A673 (cell line): Measurements from ENCODE around the gene TRMT2B. TPM values are rescaled to one million over a fixed set of nuclear protein-coding genes. Genes with fewer than 3 reads are reported as not detected.
"Not testable (repeated sequence)": the region's sequence is repeated elsewhere in the genome, so short reads cannot be mapped to it uniquely, and the experiment has no call there.

Source experiments
- BruUV-seq: library from RNA; stranded (reverse); fragments of 400-500 nt; replicated peaks from 2 replicates; lab custom pipeline; 2021; lab: Mats Ljungman, UMichigan
- CTCF ChIA-PET: fragments of 300-600 bp; sonication (Branson Sonifier 250); formaldehyde crosslinking; loops from one replicate; lab custom pipeline; 2022; ENCODE audit warnings: antibody characterized with exemption; lab: Charles Lee
- POLR2A ChIA-PET: fragments of 300-600 bp; sonication (Branson Sonifier 250); formaldehyde crosslinking; loops from one replicate; lab custom pipeline; 2022; ENCODE audit warnings: antibody characterized with exemption; ENCODE audit not compliant: low non-redundant PET; lab: Charles Lee
- DNase-seq: peaks from one replicate; pipeline ENCODE4 v3.0.0-alpha.2; 2015; ENCODE audit warnings: low spot score
- H3K27ac ChIP-seq: fragments of 200-600 bp; sonication (generic); 2 replicates; pipeline ENCODE4 v1.5.1; 2016; ENCODE audit warnings: mixed run types, low read depth, mild to moderate bottlenecking, mixed read lengths, antibody characterized with exemption, low read length; ENCODE audit not compliant: poor library complexity, severe bottlenecking
- H3K27me3 ChIP-seq: fragments of 200-600 bp; sonication (generic); replicated peaks from 2 replicates; pipeline ENCODE4 v1.6.1; 2017; ENCODE audit warnings: mixed run types, low read depth, mild to moderate bottlenecking, mixed read lengths, antibody characterized with exemption, low read length; ENCODE audit not compliant: insufficient read depth, poor library complexity
- H3K36me3 ChIP-seq: fragments of 200-600 bp; sonication (generic); 2 replicates; pipeline ENCODE4 v1.6.1; 2016; ENCODE audit warnings: mixed run types, mild to moderate bottlenecking, mixed read lengths, antibody characterized with exemption, low read length; ENCODE audit not compliant: insufficient read depth, poor library complexity, severe bottlenecking
- H3K4me1 ChIP-seq: fragments of 200-600 bp; sonication (generic); 2 replicates; pipeline ENCODE4 v1.6.1; 2017; ENCODE audit warnings: mixed run types, mild to moderate bottlenecking, mixed read lengths, antibody characterized with exemption, low read length; ENCODE audit not compliant: insufficient read depth, poor library complexity, severe bottlenecking
- H3K4me3 ChIP-seq: fragments of 200-600 bp; sonication (generic); 2 replicates; pipeline ENCODE4 v1.5.1; 2016; ENCODE audit warnings: low read depth, mixed run types, mild to moderate bottlenecking, mixed read lengths, low read length; ENCODE audit not compliant: poor library complexity, severe bottlenecking
- H3K9me3 ChIP-seq: fragments of 200-600 bp; sonication (generic); 2 replicates; pipeline ENCODE4 v1.6.1; 2016; ENCODE audit warnings: mixed run types, low read depth, mild to moderate bottlenecking, mixed read lengths, antibody characterized with exemption, low read length; ENCODE audit not compliant: poor library complexity, severe bottlenecking
- CTCF ChIP-seq: fragments of 300-800, 200-600 bp; sonication (generic); conservative IDR thresholded peaks from 2 replicates; pipeline ENCODE4 v1.5.1; 2017; ENCODE audit warnings: low read depth, mild to moderate bottlenecking, antibody characterized with exemption, low read length, moderate library complexity, mixed read lengths
- EZH2 ChIP-seq: fragments of 200-600 bp; sonication (generic); IDR thresholded peaks from 2 replicates; pipeline ENCODE4 v1.6.1; 2017; ENCODE audit warnings: borderline replicate concordance, low read depth, mild to moderate bottlenecking, mixed read lengths, antibody characterized with exemption, low read length; ENCODE audit not compliant: poor library complexity, severe bottlenecking
- intact Hi-C: fragments of 100-400 bp; cut with micrococcal nuclease; formaldehyde crosslinking; loops from one replicate; pipeline ENCODE4 v1.10.0; 2022; ENCODE audit not compliant: unreplicated experiment
- total RNA-seq: library from RNA; stranded (reverse); gene quantifications from 2 replicates; pipeline ENCODE4 v1.2.3, GENCODE V29; 2021

Gene TRMT2B
- total RNA-seq, 1 experiment from 2014 or later, result 20.8 TPM

GRCh38 chrX:101057093-101057714 lies 5.3 kb upstream of the TRMT2B start:
- no peak overlapping the region for H3K4me3 ChIP-seq
- intact Hi-C loops, result no loop called here
- ChIA-PET POLR2A (no interaction called here), CTCF (no interaction called here)
- H3K27ac ChIP-seq, result no peak overlapping the region
- H3K27me3 ChIP-seq, result no peaks in the 10 kb centered on the region
- H3K9me3 ChIP-seq, result no peaks in the 10 kb centered on the region
- DNase-seq, result peak; percentile 12
- TF ChIP-seq CTCF, result no peak
- TF ChIP-seq EZH2, result no peak
- H3K36me3 ChIP-seq, result no peaks in the 10 kb centered on the region
- H3K4me1 ChIP-seq, result no peaks in the 10 kb centered on the region
- no TSS peak for BruUV-seq

- intact Hi-C loops, H3K4me1 ChIP-seq, H3K27ac ChIP-seq, H3K27me3 ChIP-seq, DNase-seq, POLR2A ChIA-PET, H3K4me3 ChIP-seq, H3K9me3 ChIP-seq, H3K36me3 ChIP-seq, CTCF ChIA-PET, BruUV-seq: not testable (repeated sequence)
Observed at GRCh38 chrX:101056551-101056950, 4.6 kb upstream of the TRMT2B start.

GRCh38 chrX:101051153-101051548 lies 760 bp downstream of the TRMT2B start:
- DNase-seq, result no peak
- BruUV-seq, result TSS peak; percentile 66
- H3K27ac ChIP-seq, result peak overlapping the region; percentile 38
- H3K9me3 ChIP-seq, result no peaks in the 10 kb centered on the region
- TF ChIP-seq EZH2 (no peak), CTCF (no peak)
- H3K4me3 ChIP-seq, result peak overlapping the region; percentile 51
- CTCF ChIA-PET, result no interaction called here
- H3K27me3 ChIP-seq, result no peaks in the 10 kb centered on the region
- no peaks in the 10 kb centered on the region for H3K4me1 ChIP-seq
- intact Hi-C loops, result no loop called here
- POLR2A ChIA-PET, result no interaction called here
- no peaks in the 10 kb centered on the region for H3K36me3 ChIP-seq

- BruUV-seq, result no TSS peak
Observed at GRCh38 chrX:101040197-101040596, 11.7 kb downstream of the TRMT2B start.

More at GRCh38 chrX:101040197-101040596, 11.7 kb downstream of the TRMT2B start:
- CTCF ChIA-PET, result no interaction called here
- Histone ChIP-seq H3K4me1 (no peaks in the 10 kb centered on the region), H3K4me3 (no peak overlapping the region), H3K27me3 (no peaks in the 10 kb centered on the region), H3K9me3 (no peaks in the 10 kb centered on the region), H3K27ac (no peak overlapping the region), H3K36me3 (peaks cover 6% of the 10 kb centered on the region)
- TF ChIP-seq CTCF (no peak), EZH2 (no peak)
- DNase-seq, result no peak
- intact Hi-C loops, result no loop called here
- POLR2A ChIA-PET, result no interaction called here
